Trophoblast cell (in vitro differentiated cells and primary cell): ENCODE measurements around the gene S100PBP.
A peak's percentile ranks its signal among the peaks of the same experiment; 100 is the strongest.

Experiments
- DNase-seq, 2 donors: peaks; one replicate each; pipeline ENCODE4 v3.0.0-alpha.2; 2016
- H2AFZ ChIP-seq: 2 replicates; pipeline ENCODE4 v1.6.1; 2013; ENCODE audit warnings: low read length, moderate library complexity, mild to moderate bottlenecking; ENCODE audit not compliant: insufficient read depth, poor library complexity
- H2AK5ac ChIP-seq: 2 replicates; pipeline ENCODE4 v1.6.1; 2013; ENCODE audit warnings: mild to moderate bottlenecking, low read length
- H2BK120ac ChIP-seq: 2 replicates; pipeline ENCODE4 v1.6.1; 2013; ENCODE audit warnings: low read length, mild to moderate bottlenecking, moderate library complexity; ENCODE audit not compliant: insufficient read depth, poor library complexity
- H2BK12ac ChIP-seq: 2 replicates; pipeline ENCODE4 v1.6.1; 2013; ENCODE audit warnings: mild to moderate bottlenecking, low read length, moderate library complexity
- H2BK5ac ChIP-seq: 2 replicates; pipeline ENCODE4 v1.6.1; 2013; ENCODE audit warnings: low read length, low read depth, moderate library complexity, mild to moderate bottlenecking; ENCODE audit not compliant: poor library complexity
- H3K14ac ChIP-seq: 2 replicates; pipeline ENCODE4 v1.6.1; 2013; ENCODE audit warnings: mild to moderate bottlenecking, low read length
- H3K18ac ChIP-seq: 2 replicates; pipeline ENCODE4 v1.6.1; 2013; ENCODE audit warnings: mild to moderate bottlenecking, low read length
- H3K23ac ChIP-seq: 2 replicates; pipeline ENCODE4 v1.6.1; 2013; ENCODE audit warnings: low read length
- H3K27ac ChIP-seq: 2 replicates; pipeline ENCODE4 v1.5.1; 2013; ENCODE audit warnings: low read depth, mild to moderate bottlenecking, inconsistent platforms, low read length, moderate library complexity
- H3K27me3 ChIP-seq: 2 replicates; pipeline ENCODE4 v1.6.1; 2013; ENCODE audit warnings: inconsistent platforms, mild to moderate bottlenecking, low read length, moderate library complexity; ENCODE audit not compliant: insufficient read depth
- H3K36me3 ChIP-seq, 2 experiments: 1 replicate in 1 of 2; 2 replicates in 1 of 2; pipeline ENCODE4 v1.6.1; 2013; ENCODE audit warnings: low read length in 2 of 2, mild to moderate bottlenecking in 2 of 2, moderate library complexity in 1 of 2; ENCODE audit not compliant: insufficient read depth in 2 of 2, control insufficient read depth in 1 of 2
- H3K4ac ChIP-seq: 2 replicates; pipeline ENCODE4 v1.6.1; 2013; ENCODE audit warnings: low read depth, mild to moderate bottlenecking, low read length, moderate library complexity
- H3K4me1 ChIP-seq, 2 experiments: 1 replicate in 1 of 2; 2 replicates in 1 of 2; pipeline ENCODE4 v1.6.1; 2013; ENCODE audit warnings: low read length in 2 of 2, mild to moderate bottlenecking in 2 of 2, moderate library complexity in 1 of 2; ENCODE audit not compliant: insufficient read depth in 2 of 2, control insufficient read depth in 1 of 2
- H3K4me2 ChIP-seq: 2 replicates; pipeline ENCODE4 v1.6.1; 2013; ENCODE audit warnings: inconsistent platforms, mild to moderate bottlenecking, low read length, moderate library complexity
- H3K4me3 ChIP-seq: 2 replicates; pipeline ENCODE4 v1.5.1; 2013; ENCODE audit warnings: mild to moderate bottlenecking, low read depth, low read length, inconsistent platforms
- H3K79me1 ChIP-seq: one replicate; pipeline ENCODE4 v1.6.1; 2013; ENCODE audit warnings: low read length
- H3K79me2 ChIP-seq: 2 replicates; pipeline ENCODE4 v1.6.1; 2013; ENCODE audit warnings: low read length, mild to moderate bottlenecking; ENCODE audit not compliant: control insufficient read depth, insufficient read depth, poor library complexity
- H3K9ac ChIP-seq: 2 replicates; pipeline ENCODE4 v1.6.1; 2013; ENCODE audit warnings: mild to moderate bottlenecking, low read length
- H3K9me3 ChIP-seq: 2 replicates; pipeline ENCODE4 v1.6.1; 2013; ENCODE audit warnings: low read depth, mild to moderate bottlenecking, control low read depth, inconsistent platforms, low read length; ENCODE audit not compliant: insufficient read depth
- H4K12ac ChIP-seq: 2 replicates; pipeline ENCODE4 v1.6.1; 2013; ENCODE audit warnings: low read depth, mild to moderate bottlenecking, low read length, moderate library complexity
- H4K8ac ChIP-seq: 2 replicates; pipeline ENCODE4 v1.6.1; 2013; ENCODE audit warnings: low read depth, mild to moderate bottlenecking, low read length, moderate library complexity
- H4K91ac ChIP-seq: one replicate; pipeline ENCODE4 v1.6.1; 2013; ENCODE audit warnings: low read depth, mild to moderate bottlenecking, low read length, moderate library complexity
- WGBS: extraction: QIAGEN DNeasy Blood & Tissue Kit; methylation state at CpG from one replicate; pipeline ENCODE4 v1.1.7; 2013; ENCODE audit warnings: missing lambda C conversion rate; ENCODE audit not compliant: insufficient read length, insufficient coverage; ENCODE audit errors: extremely low coverage; 5-methylcytosine and 5-hydroxymethylcytosine counted together

The S100PBP gene

GRCh38 chr1:32886004-32886827 is 68.8 kb downstream of the S100PBP start, which contains the start of gene HPCA:
Gene HPCA, plus strand, starts transcription at chr1:32886491. Its CDS starts 2,408 bp downstream, at chr1:32888899.
- Histone ChIP-seq H3K79me1 (no peaks in the 10 kb centered on the region), H3K4me3 (no peak within 1 kb of the TSS), H2AK5ac (no peak within 1 kb of the TSS), H3K9ac (no peak within 1 kb of the TSS), H3K4me1 (peaks cover 0 to 2% of the 10 kb centered on the region in 2 experiments), H3K79me2 (no peaks in the 10 kb centered on the region), H2AFZ (no peak within 1 kb of the TSS), H4K8ac (no peak within 1 kb of the TSS), H4K12ac (no peak within 1 kb of the TSS), H2BK120ac (no peak within 1 kb of the TSS), H3K23ac (no peak within 1 kb of the TSS), H4K91ac (no peak within 1 kb of the TSS), H3K27ac (no peak within 1 kb of the TSS), H3K4ac (no peak within 1 kb of the TSS), H3K9me3 (peaks cover 2% of the 10 kb centered on the region), H2BK5ac (no peak within 1 kb of the TSS), H3K14ac (no peak within 1 kb of the TSS), H3K4me2 (peak within 1 kb of the TSS; percentile 58), H3K27me3 (peaks cover 9% of the 10 kb centered on the region), H3K18ac (no peak within 1 kb of the TSS), H2BK12ac (no peak within 1 kb of the TSS), H3K36me3 (no peaks in the 10 kb centered on the region)
- WGBS = no CpG with 5 or more reads among the region's 79 CpGs
- peak; percentile 53 to 68 for DNase-seq

DNA sequence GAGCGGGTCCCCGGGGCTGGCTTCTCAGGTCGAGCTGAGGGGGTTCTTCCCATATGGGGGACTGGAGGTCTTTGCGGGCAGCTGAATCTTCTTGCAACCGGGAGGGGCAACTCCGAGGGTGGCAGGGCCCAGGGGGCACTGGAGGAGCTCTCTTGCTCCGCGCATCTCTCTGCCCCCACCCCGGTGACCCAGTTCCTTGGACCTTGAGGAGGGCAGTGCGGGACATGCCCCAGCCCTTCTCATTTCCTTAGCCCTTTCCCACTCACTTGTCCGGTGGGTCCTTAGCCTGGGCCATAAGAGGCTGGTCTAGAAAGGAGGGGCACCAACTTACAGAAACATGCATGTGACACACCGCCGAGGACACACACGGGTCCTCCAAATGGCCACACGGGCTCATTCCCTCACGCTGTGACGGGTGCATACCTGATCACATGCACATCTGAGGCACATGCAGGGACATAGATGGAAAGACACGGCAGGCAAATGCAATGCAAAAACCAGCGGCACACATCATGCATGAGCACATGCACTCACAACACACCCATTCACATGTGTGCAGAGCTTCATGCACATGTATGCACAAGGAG is 69.5 kb downstream of the S100PBP start:
- H3K9me3 ChIP-seq = peaks cover 2% of the 10 kb centered on the region
- H2BK5ac ChIP-seq = no peak overlapping the region
- no peaks in the 10 kb centered on the region for H3K36me3 ChIP-seq
- no peak overlapping the region for H3K27ac ChIP-seq
- H3K79me2 ChIP-seq = no peaks in the 10 kb centered on the region
- no peak overlapping the region for H3K4me3 ChIP-seq
- no peak for DNase-seq
- no peak overlapping the region for H3K4ac ChIP-seq
- H3K14ac ChIP-seq = no peak overlapping the region
- no peak overlapping the region for H4K91ac ChIP-seq
- no peak overlapping the region for H3K23ac ChIP-seq
- no peak overlapping the region for H2AFZ ChIP-seq
- no peaks in the 10 kb centered on the region for H3K79me1 ChIP-seq
- no peak overlapping the region for H3K18ac ChIP-seq
- no peak overlapping the region for H3K9ac ChIP-seq
- H2AK5ac ChIP-seq = no peak overlapping the region
- H2BK120ac ChIP-seq = no peak overlapping the region
- no peak overlapping the region for H4K12ac ChIP-seq
- H3K4me1 ChIP-seq = peaks cover 0 to 2% of the 10 kb centered on the region in 2 experiments
- no peak overlapping the region for H4K8ac ChIP-seq
- peak overlapping the region; percentile 58 for H3K4me2 ChIP-seq
- H3K27me3 ChIP-seq = peaks cover 9% of the 10 kb centered on the region
- no peak overlapping the region for H2BK12ac ChIP-seq
- WGBS = no CpG with 5 or more reads among the region's 19 CpGs

GRCh38 chr1:32887623-32888022 is 70.2 kb downstream of the S100PBP start:
- no peak overlapping the region for H4K12ac ChIP-seq
- H3K4me1 ChIP-seq = peaks cover 2 to 4% of the 10 kb centered on the region in 2 experiments
- no peak overlapping the region for H3K4ac ChIP-seq
- H2AFZ ChIP-seq = no peak overlapping the region
- no peak overlapping the region for H2AK5ac ChIP-seq
- no peak overlapping the region for H2BK12ac ChIP-seq
- H2BK5ac ChIP-seq = no peak overlapping the region
- no peak overlapping the region for H3K27ac ChIP-seq
- no peak for DNase-seq
- no peak overlapping the region for H2BK120ac ChIP-seq
- no peaks in the 10 kb centered on the region for H3K79me2 ChIP-seq
- no peak overlapping the region for H3K9ac ChIP-seq
- peaks cover 9% of the 10 kb centered on the region for H3K27me3 ChIP-seq
- H4K91ac ChIP-seq = no peak overlapping the region
- no peak overlapping the region for H3K18ac ChIP-seq
- H4K8ac ChIP-seq = no peak overlapping the region
- no CpG with 5 or more reads among the region's 12 CpGs for WGBS
- no peak overlapping the region for H3K14ac ChIP-seq
- H3K36me3 ChIP-seq = no peaks in the 10 kb centered on the region
- H3K9me3 ChIP-seq = peaks cover 2% of the 10 kb centered on the region
- peak overlapping the region; percentile 51 for H3K4me3 ChIP-seq
- no peaks in the 10 kb centered on the region for H3K79me1 ChIP-seq
- H3K4me2 ChIP-seq = no peak overlapping the region
- H3K23ac ChIP-seq = no peak overlapping the region

DNA sequence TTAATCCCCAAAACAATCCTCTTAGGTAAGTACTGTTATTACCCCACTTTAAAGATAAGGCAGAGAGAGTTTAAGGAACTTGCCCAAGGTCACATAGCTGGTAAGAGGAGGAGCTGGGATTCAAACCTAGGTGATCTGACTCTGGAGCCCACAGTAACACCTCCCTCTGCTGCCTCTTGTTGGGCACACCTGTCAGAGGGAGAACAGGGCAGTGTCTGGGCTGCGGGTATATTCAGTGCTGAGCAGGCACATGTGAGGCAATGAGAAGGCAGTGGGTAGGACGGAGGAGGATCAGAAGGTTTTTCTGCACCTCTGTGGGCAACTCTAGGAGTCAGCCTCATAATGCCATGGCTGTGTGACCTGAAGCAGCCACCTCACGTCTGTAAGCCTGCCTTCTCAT is 70.7 kb downstream of the S100PBP start:
- Histone ChIP-seq H3K4me1 (peaks cover 4 to 6% of the 10 kb centered on the region in 2 experiments), H3K36me3 (no peaks in the 10 kb centered on the region), H3K27ac (no peak overlapping the region), H2BK120ac (no peak overlapping the region), H2BK12ac (no peak overlapping the region), H3K27me3 (peaks cover 9% of the 10 kb centered on the region), H3K9ac (no peak overlapping the region), H3K4me2 (no peak overlapping the region), H3K79me2 (no peaks in the 10 kb centered on the region), H2AFZ (no peak overlapping the region), H4K12ac (no peak overlapping the region), H2BK5ac (no peak overlapping the region), H3K18ac (no peak overlapping the region), H3K79me1 (peaks cover 1% of the 10 kb centered on the region), H3K23ac (no peak overlapping the region), H4K8ac (no peak overlapping the region), H3K4ac (no peak overlapping the region), H3K4me3 (no peak overlapping the region), H3K14ac (no peak overlapping the region), H3K9me3 (peaks cover 2% of the 10 kb centered on the region), H2AK5ac (no peak overlapping the region), H4K91ac (no peak overlapping the region)
- WGBS = no CpG with 5 or more reads among the region's 3 CpGs
- no peak for DNase-seq
